ENCODE results near the gene CLUH. TPM values are rescaled to one million over a fixed set of nuclear protein-coding genes. Genes with fewer than 3 reads are reported as not detected.
"Not testable (repeated sequence)": the region's sequence is repeated elsewhere in the genome, so short reads cannot be mapped to it uniquely, and the experiment has no call there.

The CLUH gene
- total RNA-seq, 1 experiment from 2014 or later: 52.5 TPM

GRCh38 chr17:2701161-2701995 is 10.2 kb downstream of the CLUH start:
- DNase-seq (ENCODE audit: low read depth): no peak

GRCh38 chr17:2700491-2701141 is 10.9 kb downstream of the CLUH start:
- DNase-seq (ENCODE audit: low read depth): no peak

- no peak for DNase-seq (ENCODE audit: low read depth)
Observed at GRCh38 chr17:2700030-2700490, 11.5 kb downstream of the CLUH start.

GRCh38 chr17:2699216-2699805 is 12.3 kb downstream of the CLUH start:
- DNase-seq (ENCODE audit: low read depth): not testable (repeated sequence)

- no peak for DNase-seq (ENCODE audit: low read depth)
Observed at GRCh38 chr17:2697611-2698162, 13.9 kb downstream of the CLUH start.

- no peak for DNase-seq (ENCODE audit: low read depth)
Observed at GRCh38 chr17:2695961-2696760, 15.4 kb downstream of the CLUH start.

GRCh38 chr17:2695243-2695960 is 16.2 kb downstream of the CLUH start:
- no peak for DNase-seq (ENCODE audit: low read depth)

- no peak for DNase-seq (ENCODE audit: low read depth)
Observed at GRCh38 chr17:2694381-2695242, 17.0 kb downstream of the CLUH start.

GRCh38 chr17:2693561-2694380 is 17.8 kb downstream of the CLUH start:
- no peak for DNase-seq (ENCODE audit: low read depth)

- DNase-seq (ENCODE audit: low read depth): no peak
Observed at GRCh38 chr17:2692781-2693135, 18.8 kb downstream of the CLUH start.

- no peak for DNase-seq (ENCODE audit: low read depth)
Observed at GRCh38 chr17:2691965-2692780, 19.4 kb downstream of the CLUH start.

GRCh38 chr17:2691069-2691871 is 20.3 kb downstream of the CLUH start:
- DNase-seq (ENCODE audit: low read depth): no peak

- DNase-seq (ENCODE audit: low read depth): no peak
Observed at GRCh38 chr17:2690165-2691068, 21.1 kb downstream of the CLUH start.

- DNase-seq (ENCODE audit: low read depth): no peak
Observed at GRCh38 chr17:2689411-2690164, 22.0 kb downstream of the CLUH start.

All from LHCN-M2 (cell line).